Immature natural killer cell (primary cell): ENCODE data around the gene BSND. TPM values are rescaled to one million over a fixed set of nuclear protein-coding genes. Genes with fewer than 3 reads are reported as not detected.

Experiments used
- DNase-seq, 3 donors: peaks; one replicate each; pipeline ENCODE4 v3.0.0; 2022; ENCODE audit warnings: mixed read lengths in 1 of 3
- H3K27ac Mint-ChIP-seq, 6 donors: one replicate each; pipeline ENCODE4 v1.8.0; 2020; ENCODE audit warnings: mixed read lengths in 6 of 6, mild to moderate bottlenecking in 5 of 6, inconsistent platforms in 4 of 6, moderate library complexity in 3 of 6
- H3K27me3 Mint-ChIP-seq, 3 donors: one replicate each; pipeline ENCODE4 v1.8.0; 2020 to 2021; ENCODE audit warnings: low read depth in 3 of 3, mild to moderate bottlenecking in 3 of 3, mixed read lengths in 3 of 3, moderate library complexity in 3 of 3, inconsistent platforms in 1 of 3
- H3K36me3 Mint-ChIP-seq, 3 donors: one replicate each; pipeline ENCODE4 v1.8.0; 2020; ENCODE audit warnings: mixed read lengths in 3 of 3, inconsistent platforms in 2 of 3, mild to moderate bottlenecking in 2 of 3
- H3K4me1 Mint-ChIP-seq, 2 donors: one replicate each; pipeline ENCODE4 v1.8.0; 2020; ENCODE audit warnings: inconsistent platforms in 2 of 2, mild to moderate bottlenecking in 2 of 2, mixed read lengths in 2 of 2, moderate library complexity in 1 of 2
- H3K4me3 Mint-ChIP-seq, 5 donors: one replicate each; pipeline ENCODE4 v1.8.0; 2020; ENCODE audit warnings: mild to moderate bottlenecking in 5 of 5, mixed read lengths in 5 of 5, inconsistent platforms in 3 of 5, moderate library complexity in 3 of 5
- H3K9me3 Mint-ChIP-seq, 6 donors: one replicate each; pipeline ENCODE4 v1.8.0; 2020; ENCODE audit warnings: mild to moderate bottlenecking in 6 of 6, mixed read lengths in 6 of 6, inconsistent platforms in 4 of 6, moderate library complexity in 3 of 6
- polyA plus RNA-seq, 3 donors: library from polyadenylated mRNA; unstranded; fragments of 300-500 nt; fragmentation: Illumina TruSeq; gene quantifications; one replicate each; pipeline ENCODE4 v1.2.3, GENCODE V29; 2021

The BSND gene
- polyA plus RNA-seq, 3 donors from 2014 or later, result not detected

DNA sequence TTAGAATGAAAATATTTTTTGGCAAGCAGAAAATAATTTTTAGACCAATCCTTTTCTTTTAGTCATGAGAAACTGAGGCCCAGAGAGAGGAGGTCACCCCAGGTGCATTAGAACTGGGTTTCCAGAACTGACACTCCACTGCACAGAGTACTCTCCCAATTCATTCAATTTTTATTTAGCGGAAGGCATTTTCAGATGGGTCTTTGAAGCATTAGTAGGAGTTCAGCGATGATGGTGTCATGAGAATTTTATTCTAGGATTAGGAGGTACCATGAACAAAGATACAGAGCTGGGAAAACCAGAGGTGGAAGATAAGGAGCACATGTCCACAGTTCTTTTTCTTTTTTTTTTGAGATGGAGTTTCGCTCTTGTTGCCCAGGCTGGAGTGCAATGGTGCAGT is 42.9 kb downstream of the BSND start:
- no peaks in the 10 kb centered on the region for H3K4me1 Mint-ChIP-seq
- DNase-seq, result no peak
- H3K27ac Mint-ChIP-seq, result no peak overlapping the region
- H3K27me3 Mint-ChIP-seq, result peaks cover 6 to 24% (median 13%) of the 10 kb centered on the region in 3 donors
- no peak overlapping the region for H3K4me3 Mint-ChIP-seq
- H3K9me3 Mint-ChIP-seq, result no peaks in the 10 kb centered on the region
- H3K36me3 Mint-ChIP-seq, result no peaks in the 10 kb centered on the region

DNA sequence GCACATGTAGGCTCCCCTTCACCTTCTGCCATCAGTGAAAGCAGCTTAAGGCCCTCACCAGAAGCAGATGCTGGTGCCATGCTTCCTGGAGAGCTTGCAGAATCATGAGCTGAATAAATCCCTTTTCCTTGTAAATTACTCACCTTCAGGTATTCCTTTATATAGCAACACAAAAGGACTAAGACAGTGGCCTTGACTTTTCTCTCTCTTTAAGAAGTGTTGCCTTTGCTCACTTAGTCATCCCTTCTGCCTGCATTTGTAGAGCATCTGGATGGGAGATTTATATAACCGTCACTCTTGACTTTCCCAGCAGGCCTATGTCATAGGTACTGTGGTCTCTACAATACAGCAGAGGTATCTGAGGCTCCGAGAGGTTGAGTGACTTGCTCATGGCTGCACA is 44.3 kb downstream of the BSND start:
- Mint-ChIP-seq H3K36me3 (no peaks in the 10 kb centered on the region), H3K27me3 (peaks cover 3 to 19% (median 11%) of the 10 kb centered on the region in 3 donors), H3K27ac (no peak overlapping the region), H3K4me1 (no peaks in the 10 kb centered on the region), H3K9me3 (no peaks in the 10 kb centered on the region), H3K4me3 (no peak overlapping the region)
- DNase-seq, result no peak

DNA sequence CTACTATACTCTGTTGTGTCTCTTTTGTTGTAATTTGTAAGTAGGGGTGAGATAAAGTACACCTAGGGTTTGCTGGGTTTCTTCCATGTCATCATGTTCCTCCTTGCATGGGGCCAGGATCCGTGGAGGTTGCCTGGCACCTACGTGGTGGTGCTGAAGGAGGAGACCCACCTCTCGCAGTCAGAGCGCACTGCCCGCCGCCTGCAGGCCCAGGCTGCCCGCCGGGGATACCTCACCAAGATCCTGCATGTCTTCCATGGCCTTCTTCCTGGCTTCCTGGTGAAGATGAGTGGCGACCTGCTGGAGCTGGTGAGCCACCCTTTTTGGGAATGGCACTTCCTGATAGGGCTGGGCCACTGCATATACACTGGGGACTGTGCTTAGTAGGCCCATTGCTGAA is 45.0 kb downstream of the BSND start:
- no peak overlapping the region for H3K27ac Mint-ChIP-seq
- no peaks in the 10 kb centered on the region for H3K9me3 Mint-ChIP-seq
- no peak overlapping the region for H3K4me3 Mint-ChIP-seq
- DNase-seq, result no peak
- H3K27me3 Mint-ChIP-seq, result peaks cover 3 to 16% (median 11%) of the 10 kb centered on the region in 3 donors
- no peaks in the 10 kb centered on the region for H3K36me3 Mint-ChIP-seq
- H3K4me1 Mint-ChIP-seq, result no peaks in the 10 kb centered on the region

DNA sequence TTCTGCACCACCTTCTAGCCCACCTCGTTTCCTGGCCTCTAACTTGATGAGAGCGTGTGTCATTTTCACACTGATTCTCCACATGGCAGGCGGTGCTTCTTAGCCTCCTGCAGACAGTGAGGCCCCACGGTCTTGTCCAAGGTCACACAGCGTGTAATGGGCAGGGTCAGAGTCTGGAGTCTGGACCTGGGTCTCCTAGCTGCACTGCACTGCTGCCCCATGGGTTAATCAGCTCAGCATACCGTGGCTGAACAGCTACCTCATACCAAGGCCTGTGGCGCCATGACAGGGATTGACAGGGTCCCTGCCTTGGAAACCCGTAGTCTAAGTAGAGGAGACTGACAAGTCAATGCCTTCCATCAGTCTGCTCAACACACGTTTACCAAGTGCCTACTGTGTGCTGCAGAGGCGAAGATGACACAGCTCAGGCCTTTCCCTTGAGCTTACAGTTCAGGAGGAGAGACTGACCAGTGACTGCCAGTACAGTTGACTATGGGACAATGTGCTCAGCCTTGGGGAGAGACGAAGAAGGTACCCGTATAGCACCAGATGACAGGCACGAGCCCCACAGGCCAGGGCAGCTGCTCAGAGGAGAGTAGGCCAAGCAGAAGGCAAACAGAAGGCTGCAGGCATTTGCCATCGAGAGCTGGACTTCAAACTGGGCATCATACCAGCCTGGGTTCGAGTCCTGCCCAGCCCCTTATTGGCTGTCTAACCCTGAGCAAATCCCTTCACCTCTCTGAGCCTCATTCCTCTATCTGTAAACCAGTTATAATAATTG is 46.1 kb downstream of the BSND start:
- Mint-ChIP-seq H3K27me3 (peaks cover 3 to 12% (median 9%) of the 10 kb centered on the region in 3 donors), H3K36me3 (no peaks in the 10 kb centered on the region), H3K9me3 (no peaks in the 10 kb centered on the region), H3K27ac (no peak overlapping the region), H3K4me1 (no peaks in the 10 kb centered on the region), H3K4me3 (no peak overlapping the region)
- no peak for DNase-seq

DNA sequence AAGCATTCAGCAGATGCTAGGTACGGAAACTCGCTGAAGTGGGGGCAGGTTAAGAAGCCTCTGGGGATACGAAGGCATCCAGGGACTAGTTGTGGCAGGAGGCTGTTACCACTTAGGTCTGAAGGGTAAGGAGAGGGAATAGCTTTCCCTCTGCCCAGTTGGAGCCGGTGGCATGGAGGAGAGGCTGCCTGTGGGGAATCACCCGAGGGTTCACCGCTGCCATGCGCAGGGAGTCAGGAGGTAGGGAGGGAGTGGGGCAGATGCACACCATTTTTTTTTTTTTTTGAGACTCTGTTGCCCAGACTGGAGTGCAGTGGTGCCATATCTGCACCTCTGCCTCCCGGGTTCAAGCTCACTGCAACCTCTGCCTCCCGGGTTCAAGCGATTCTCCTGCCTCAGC is 46.7 kb downstream of the BSND start:
- no peak overlapping the region for H3K27ac Mint-ChIP-seq
- H3K36me3 Mint-ChIP-seq, result no peaks in the 10 kb centered on the region
- H3K9me3 Mint-ChIP-seq, result no peaks in the 10 kb centered on the region
- H3K4me3 Mint-ChIP-seq, result no peak overlapping the region
- no peak for DNase-seq
- H3K4me1 Mint-ChIP-seq, result no peaks in the 10 kb centered on the region
- peaks cover 2 to 9% (median 7%) of the 10 kb centered on the region in 3 donors for H3K27me3 Mint-ChIP-seq

DNA sequence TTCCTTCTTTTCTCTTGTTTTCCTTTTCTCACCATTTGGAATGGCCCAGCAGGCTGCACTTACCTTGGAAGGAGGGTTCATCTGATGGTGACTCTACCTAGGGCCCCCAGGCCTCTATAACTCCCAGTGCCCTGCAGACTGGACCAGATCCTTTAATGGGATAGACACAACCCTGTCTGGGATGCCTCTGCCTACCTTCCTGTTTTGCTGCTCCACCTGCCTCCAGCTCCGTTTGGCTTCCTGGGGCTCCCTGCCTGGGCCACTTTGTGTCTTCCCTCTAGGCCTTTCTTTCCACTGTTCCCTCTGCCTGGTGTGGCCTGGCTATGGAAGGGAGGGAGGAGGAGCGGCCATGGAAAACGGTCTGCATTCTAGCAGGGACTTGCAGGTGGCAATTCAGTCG is 48.1 kb downstream of the BSND start:
- no peak overlapping the region for H3K4me3 Mint-ChIP-seq
- H3K27me3 Mint-ChIP-seq, result peaks cover 3 to 6% (median 5%) of the 10 kb centered on the region in 3 donors
- no peak for DNase-seq
- H3K27ac Mint-ChIP-seq, result no peak overlapping the region
- no peaks in the 10 kb centered on the region for H3K36me3 Mint-ChIP-seq
- no peaks in the 10 kb centered on the region for H3K4me1 Mint-ChIP-seq
- no peaks in the 10 kb centered on the region for H3K9me3 Mint-ChIP-seq

DNA sequence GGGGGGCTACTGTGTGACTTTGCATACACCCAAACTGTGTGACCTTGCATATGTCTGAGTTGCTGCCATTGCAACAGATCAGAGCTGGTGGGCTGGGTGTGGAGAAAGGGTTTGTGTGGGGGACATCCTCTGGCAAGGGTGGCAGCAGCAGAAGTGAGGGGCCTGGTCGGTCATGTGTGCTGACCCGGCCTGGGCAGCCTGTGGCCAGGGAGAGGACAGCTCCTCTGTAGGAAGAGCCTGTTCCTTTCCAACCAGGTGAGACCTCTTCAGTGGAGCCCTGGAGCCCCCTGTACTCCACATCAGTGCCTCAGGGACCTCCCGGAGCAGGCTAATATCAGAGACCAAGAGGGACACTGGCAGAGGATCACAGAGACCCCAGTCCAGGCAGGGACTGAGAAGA is 48.9 kb downstream of the BSND start:
- H3K27ac Mint-ChIP-seq, result no peak overlapping the region
- no peaks in the 10 kb centered on the region for H3K36me3 Mint-ChIP-seq
- no peak for DNase-seq
- H3K27me3 Mint-ChIP-seq, result peaks cover 1 to 3% (median 2%) of the 10 kb centered on the region in 3 donors
- H3K4me3 Mint-ChIP-seq, result no peak overlapping the region
- H3K4me1 Mint-ChIP-seq, result no peaks in the 10 kb centered on the region
- no peaks in the 10 kb centered on the region for H3K9me3 Mint-ChIP-seq

DNA sequence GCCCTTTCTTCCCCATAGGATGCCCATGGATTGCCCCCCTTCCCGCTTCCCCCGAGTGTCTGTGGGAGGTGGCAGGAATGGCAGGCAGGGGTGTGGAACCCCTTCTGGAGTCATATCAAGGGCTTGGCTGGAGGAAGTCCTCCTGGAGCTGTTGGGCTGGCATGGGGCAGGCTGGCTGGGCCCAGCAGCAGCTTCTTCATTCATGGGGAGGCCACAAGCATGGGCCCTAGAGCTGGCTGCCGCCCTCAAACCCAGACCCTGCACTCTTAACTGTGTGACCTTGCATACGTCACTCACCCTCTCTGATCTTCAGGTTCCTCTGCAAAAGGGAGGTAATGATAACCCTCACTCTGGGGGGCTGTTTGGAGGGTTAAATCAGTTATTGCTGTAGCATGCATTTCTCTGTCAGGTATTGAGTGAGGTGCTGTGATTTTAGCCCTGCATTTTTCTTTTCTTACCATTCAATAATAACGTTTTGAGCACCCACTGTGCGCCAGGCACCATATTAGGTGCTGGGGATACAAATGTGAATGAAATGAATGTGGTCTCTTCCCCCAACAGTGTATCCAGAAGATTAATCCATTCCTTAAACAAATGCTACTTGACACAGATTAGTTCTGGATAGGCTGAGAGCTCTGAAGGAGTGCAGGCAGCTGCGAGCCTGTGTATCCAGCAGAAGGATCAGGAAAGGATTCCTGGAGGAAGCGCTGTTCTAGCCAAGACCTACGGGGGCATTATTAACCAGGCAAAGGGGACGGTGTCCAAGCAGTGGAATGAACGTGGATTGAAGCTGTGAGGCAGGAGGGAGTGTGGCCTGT is 49.9 kb downstream of the BSND start:
- Mint-ChIP-seq H3K4me1 (no peaks in the 10 kb centered on the region), H3K36me3 (no peaks in the 10 kb centered on the region), H3K4me3 (no peak overlapping the region), H3K9me3 (no peaks in the 10 kb centered on the region), H3K27ac (no peak overlapping the region), H3K27me3 (peaks cover 0 to 3% (median 1%) of the 10 kb centered on the region in 3 donors)
- no peak for DNase-seq

DNA sequence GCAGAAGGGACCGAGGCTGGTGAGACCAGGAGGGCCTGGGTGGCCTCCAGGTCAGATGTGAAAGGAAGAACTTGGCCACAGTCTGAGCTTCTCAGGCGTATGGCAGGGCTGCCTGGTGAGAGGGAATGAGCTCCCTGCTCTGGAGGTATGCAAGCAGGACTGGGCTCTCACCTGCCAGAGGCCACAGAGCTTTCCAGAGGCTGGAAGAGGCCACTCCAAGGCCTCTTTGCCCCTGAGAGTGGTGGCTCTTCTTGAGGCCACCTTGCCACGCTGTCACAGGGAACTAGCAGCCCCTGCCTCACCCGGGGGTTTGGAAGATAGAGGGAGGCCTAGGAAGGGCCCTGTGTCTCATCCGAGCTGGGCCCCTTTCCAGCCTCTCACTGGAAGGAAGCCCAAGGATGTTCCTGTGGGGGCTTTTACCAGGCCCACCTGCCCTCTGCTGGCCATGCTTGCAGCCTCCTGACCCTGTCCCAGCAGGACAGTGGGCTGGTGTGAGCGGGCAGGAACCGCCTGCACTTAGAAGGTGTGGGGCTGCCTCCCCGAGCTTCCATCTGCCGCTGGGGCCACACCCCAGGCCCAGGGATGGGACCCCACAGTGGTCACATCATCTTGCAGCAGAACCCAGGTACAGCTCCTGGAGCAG is 50.7 kb downstream of the BSND start:
- H3K4me1 Mint-ChIP-seq, result no peaks in the 10 kb centered on the region
- no peaks in the 10 kb centered on the region for H3K9me3 Mint-ChIP-seq
- H3K4me3 Mint-ChIP-seq, result no peak overlapping the region
- H3K27ac Mint-ChIP-seq, result no peak overlapping the region
- peaks cover 0 to 3% (median 1%) of the 10 kb centered on the region in 3 donors for H3K27me3 Mint-ChIP-seq
- no peaks in the 10 kb centered on the region for H3K36me3 Mint-ChIP-seq
- no peak for DNase-seq

DNA sequence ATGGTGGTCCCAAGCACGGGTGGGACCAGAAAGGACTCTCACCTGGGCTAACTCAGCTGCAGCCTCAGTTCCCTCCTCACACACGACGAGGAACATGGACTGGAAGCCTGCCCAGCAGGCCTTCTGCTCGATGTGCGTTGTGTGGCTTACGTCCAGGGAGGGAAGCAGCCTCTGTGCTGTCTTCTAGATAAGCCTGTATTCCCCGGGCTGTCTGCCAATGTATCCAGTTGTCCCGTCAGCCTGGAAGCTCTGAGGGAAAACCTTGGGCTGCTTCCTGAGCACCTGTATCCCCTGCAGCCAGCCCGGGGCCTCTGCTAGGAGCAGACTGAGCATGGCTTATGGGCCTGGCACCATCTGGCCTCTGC is 51.2 kb downstream of the BSND start:
- H3K36me3 Mint-ChIP-seq, result no peaks in the 10 kb centered on the region
- H3K27ac Mint-ChIP-seq, result no peak overlapping the region
- H3K4me3 Mint-ChIP-seq, result no peak overlapping the region
- peaks cover under 1 to 3% (median 1%) of the 10 kb centered on the region in 3 donors for H3K27me3 Mint-ChIP-seq
- H3K9me3 Mint-ChIP-seq, result no peaks in the 10 kb centered on the region
- no peak for DNase-seq
- H3K4me1 Mint-ChIP-seq, result no peaks in the 10 kb centered on the region

DNA sequence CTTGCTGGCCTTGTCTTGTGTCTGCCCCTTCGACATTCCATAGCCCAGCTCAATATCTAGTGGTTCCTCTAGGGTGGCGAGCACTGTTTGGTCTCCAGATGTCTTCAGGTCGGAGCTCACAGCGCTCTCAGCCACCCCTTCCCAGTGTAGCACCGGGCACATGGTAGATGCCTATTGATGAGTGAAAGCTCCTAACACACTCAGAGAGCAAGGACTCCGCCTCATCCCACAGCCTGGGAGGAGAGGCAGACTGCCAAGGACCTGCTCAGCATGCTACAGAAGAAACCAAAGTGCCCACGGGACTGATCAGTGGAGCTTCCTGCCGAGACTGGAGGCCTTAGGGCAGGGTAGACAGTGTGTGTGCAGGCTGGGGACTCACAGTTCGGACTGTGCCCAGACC is 51.5 kb downstream of the BSND start:
- Mint-ChIP-seq H3K27me3 (peaks cover 1 to 4% (median 3%) of the 10 kb centered on the region in 3 donors), H3K9me3 (no peaks in the 10 kb centered on the region), H3K4me3 (no peak overlapping the region), H3K36me3 (no peaks in the 10 kb centered on the region), H3K4me1 (no peaks in the 10 kb centered on the region), H3K27ac (no peak overlapping the region)
- DNase-seq, result no peak

DNA sequence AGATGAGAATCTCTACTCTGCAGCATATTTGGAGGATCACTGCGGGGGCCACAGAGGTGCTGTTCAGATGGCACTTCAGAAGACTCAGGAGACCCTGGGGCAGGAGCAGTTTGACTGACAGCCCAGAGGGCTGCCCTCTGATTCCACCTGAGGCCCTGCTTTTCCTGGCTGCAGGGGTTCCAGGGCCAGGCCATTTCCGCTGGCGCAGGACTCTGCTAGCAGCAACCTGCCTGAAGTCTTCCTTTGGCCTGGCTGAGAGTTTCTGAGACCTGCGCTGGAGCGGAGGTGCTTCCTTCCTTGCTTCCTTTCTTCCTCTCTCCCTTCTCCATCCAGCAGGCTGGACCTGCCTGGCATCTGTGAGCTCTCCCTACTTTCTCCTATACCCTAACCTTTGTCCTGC is 52.4 kb downstream of the BSND start:
- Mint-ChIP-seq H3K27me3 (peaks cover 0 to 4% (median 3%) of the 10 kb centered on the region in 3 donors), H3K9me3 (no peaks in the 10 kb centered on the region), H3K36me3 (no peaks in the 10 kb centered on the region), H3K27ac (no peak overlapping the region), H3K4me1 (no peaks in the 10 kb centered on the region), H3K4me3 (no peak overlapping the region)
- DNase-seq, result no peak

DNA sequence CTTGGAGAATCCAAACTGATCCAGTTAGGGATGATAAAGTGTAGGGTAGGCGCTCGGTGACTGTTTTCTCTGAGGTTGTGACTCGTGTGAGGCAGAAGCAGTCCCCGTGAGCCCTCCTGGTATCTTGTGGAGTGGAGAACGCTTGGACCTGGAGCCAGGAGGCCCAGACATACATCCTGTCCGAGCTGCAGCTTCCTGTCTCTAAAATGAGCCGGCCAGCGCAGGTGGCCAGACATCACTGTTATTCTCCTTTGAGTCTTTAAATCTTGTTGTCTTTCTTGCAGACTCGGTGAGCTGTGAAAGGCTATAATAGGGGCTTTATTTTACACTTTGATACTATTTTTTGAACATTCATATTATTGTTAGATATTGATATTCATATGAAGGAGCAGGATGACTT is 52.9 kb downstream of the BSND start:
- no peaks in the 10 kb centered on the region for H3K4me1 Mint-ChIP-seq

More for the DNA sequence above, 52.9 kb downstream of the BSND start:
- Mint-ChIP-seq H3K9me3 (no peaks in the 10 kb centered on the region), H3K27ac (no peak overlapping the region), H3K27me3 (peaks cover 0 to 4% (median 3%) of the 10 kb centered on the region in 3 donors), H3K4me3 (no peak overlapping the region), H3K36me3 (no peaks in the 10 kb centered on the region)
- no peak for DNase-seq
